A549 treated with Mapracorat at 1 μM for 4 hours (cell line): Measurements from ENCODE around the gene ZNF37A. TPM values are rescaled to one million over a fixed set of nuclear protein-coding genes. Genes with fewer than 3 reads are reported as not detected.

Source experiments
- total RNA-seq: library from RNA; stranded (reverse); fragments of 200-300 nt; extraction: Qiagen RNA extraction; gene quantifications from 5 replicates; pipeline ENCODE4 v1.2.3, GENCODE V29; 2022

ZNF37A gene
- 4.5 to 6.0 TPM (median 5.5 TPM) in 5 replicates for total RNA-seq

DNA sequence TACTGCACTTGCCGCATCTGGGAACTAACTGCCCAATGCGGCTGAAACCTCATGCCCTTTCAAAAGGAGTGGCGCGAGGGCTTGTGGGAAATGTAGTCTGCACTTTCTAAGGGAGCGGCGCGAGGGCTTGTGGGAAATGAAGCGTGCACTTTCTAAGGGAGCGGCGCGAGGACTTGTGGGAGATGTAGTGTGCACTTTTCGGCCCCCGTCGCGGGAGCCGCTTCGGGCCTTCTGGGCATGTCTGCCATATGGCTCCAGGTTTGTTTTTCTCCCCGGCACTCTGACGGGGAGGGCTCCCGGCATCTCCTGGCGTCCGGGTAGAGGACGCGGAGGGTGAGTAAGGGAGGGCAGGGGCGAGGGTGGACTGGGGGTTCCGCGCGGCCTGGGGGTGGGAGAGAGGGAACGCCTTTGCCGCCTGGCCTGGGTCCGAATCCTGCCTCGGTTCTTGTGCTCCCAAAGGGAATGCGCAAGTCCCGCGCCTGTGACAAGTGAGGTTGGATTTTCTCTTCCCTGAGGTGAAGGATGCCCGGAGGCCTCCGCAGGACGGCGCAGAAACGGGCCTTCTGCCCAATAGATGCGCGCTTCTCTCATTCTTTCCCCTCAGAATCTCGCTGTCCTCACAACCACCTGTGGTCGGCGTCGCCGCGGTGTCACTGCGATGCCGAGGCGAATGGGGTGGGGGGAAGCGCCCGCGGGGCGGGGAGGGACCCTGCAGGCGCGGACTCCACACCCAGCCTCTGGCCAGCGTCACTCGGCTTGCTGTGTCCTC lies at the start of gene ZNF37A:
ZNF37A (plus strand) TSS at position 180 of the 769 bp plus-strand sequence. CDS start 2,281 bp downstream, outside the sequence.

Other genes starting within 250 kb of the ZNF37A start
- 2.5 to 3.8 TPM (median 3.3 TPM) in 5 replicates for gene ZNF248, start 236.7 kb upstream of the ZNF37A start, total RNA-seq
- 1.5 to 1.9 TPM (median 1.7 TPM) in 5 replicates for gene ZNF25, start 117.7 kb upstream of the ZNF37A start, total RNA-seq
- gene ZNF33A, start 83.7 kb upstream of the ZNF37A start, total RNA-seq = 5.4 to 8.2 TPM (median 6.0 TPM) in 5 replicates